Smooth muscle cell (in vitro differentiated cells): ENCODE data around the gene PDSS2. TPM values are rescaled to one million over a fixed set of nuclear protein-coding genes. Genes with fewer than 3 reads are reported as not detected.
A peak's percentile ranks its signal among the peaks of the same experiment; 100 is the strongest.

Experiments
- DNase-seq: peaks from one replicate; lab custom pipeline; 2025; ENCODE audit not compliant: unreplicated experiment; lab: John Stamatoyannopoulos, UW
- H2AFZ ChIP-seq: fragments of 200-600 bp; sonication (generic); 2 replicates; pipeline ENCODE4 v1.6.0; 2016; ENCODE audit warnings: antibody characterized with exemption, low read depth, mild to moderate bottlenecking
- H3F3A ChIP-seq: fragments of 200-600 bp; sonication (generic); 2 replicates; pipeline ENCODE4 v1.6.0; 2017; ENCODE audit warnings: antibody characterized with exemption, low read depth
- H3K27ac ChIP-seq: fragments of 200-600 bp; sonication (generic); 2 replicates; pipeline ENCODE4 v1.5.1; 2016; ENCODE audit warnings: low read depth, mild to moderate bottlenecking
- H3K27me3 ChIP-seq: fragments of 200-600 bp; sonication (generic); 2 replicates; pipeline ENCODE4 v1.6.1; 2016; ENCODE audit warnings: low read depth, mild to moderate bottlenecking
- H3K36me3 ChIP-seq: fragments of 200-600 bp; sonication (generic); 2 replicates; pipeline ENCODE4 v1.5.1; 2016; ENCODE audit warnings: low read depth
- H3K4me1 ChIP-seq: fragments of 200-600 bp; sonication (generic); 2 replicates; pipeline ENCODE4 v1.5.1; 2016; ENCODE audit warnings: low read depth
- H3K4me2 ChIP-seq: fragments of 200-600 bp; sonication (generic); 2 replicates; pipeline ENCODE4 v1.6.0; 2016; ENCODE audit warnings: mild to moderate bottlenecking
- H3K4me3 ChIP-seq: fragments of 200-600 bp; sonication (generic); 2 replicates; pipeline ENCODE4 v1.5.1; 2016; ENCODE audit warnings: mild to moderate bottlenecking
- H3K79me2 ChIP-seq: fragments of 200-600 bp; sonication (generic); 2 replicates; pipeline ENCODE4 v1.6.0; 2016; ENCODE audit warnings: low read depth, mild to moderate bottlenecking
- H3K9ac ChIP-seq: fragments of 200-600 bp; sonication (generic); 2 replicates; pipeline ENCODE4 v1.6.0; 2016; ENCODE audit warnings: low read depth
- H3K9me3 ChIP-seq: fragments of 200-600 bp; sonication (generic); replicated peaks from 2 replicates; pipeline ENCODE4 v1.5.1; 2016; ENCODE audit warnings: low read depth
- H4K20me1 ChIP-seq: fragments of 200-600 bp; sonication (generic); 2 replicates; pipeline ENCODE4 v1.6.0; 2016; ENCODE audit warnings: low read depth
- WGBS: methylation state at CpG from one replicate; pipeline ENCODE4 v1.1.7; 2016; ENCODE audit warnings: low lambda C conversion rate; 5-methylcytosine and 5-hydroxymethylcytosine counted together
- polyA plus RNA-seq: library from polyadenylated mRNA; unstranded; fragments of >200 nt; fragmentation: Nextera tagmentation; extraction: Ambion mirVana; gene quantifications from 2 replicates; pipeline ENCODE4 v1.2.1, GENCODE V29; 2016
- total RNA-seq: library from RNA; depleted of rRNA; stranded (reverse); fragments of >200 nt; gene quantifications from 2 replicates; pipeline ENCODE4 v1.2.3, GENCODE V29; 2014
- TF ChIP-seq, protein P1 (sequence below): fragments of 200-600 bp; sonication (generic); IDR thresholded peaks from 2 replicates; pipeline ENCODE4 v1.5.1; 2017; ENCODE audit warnings: borderline replicate concordance, mild to moderate bottlenecking, antibody characterized with exemption; ENCODE audit not compliant: insufficient read depth, poor library complexity, severe bottlenecking

The PDSS2 gene
- total and polyA plus RNA-seq, 2 experiments from 2014 or later: 12.8 to 15.5 TPM

- TF ChIP-seq, protein P1, sequence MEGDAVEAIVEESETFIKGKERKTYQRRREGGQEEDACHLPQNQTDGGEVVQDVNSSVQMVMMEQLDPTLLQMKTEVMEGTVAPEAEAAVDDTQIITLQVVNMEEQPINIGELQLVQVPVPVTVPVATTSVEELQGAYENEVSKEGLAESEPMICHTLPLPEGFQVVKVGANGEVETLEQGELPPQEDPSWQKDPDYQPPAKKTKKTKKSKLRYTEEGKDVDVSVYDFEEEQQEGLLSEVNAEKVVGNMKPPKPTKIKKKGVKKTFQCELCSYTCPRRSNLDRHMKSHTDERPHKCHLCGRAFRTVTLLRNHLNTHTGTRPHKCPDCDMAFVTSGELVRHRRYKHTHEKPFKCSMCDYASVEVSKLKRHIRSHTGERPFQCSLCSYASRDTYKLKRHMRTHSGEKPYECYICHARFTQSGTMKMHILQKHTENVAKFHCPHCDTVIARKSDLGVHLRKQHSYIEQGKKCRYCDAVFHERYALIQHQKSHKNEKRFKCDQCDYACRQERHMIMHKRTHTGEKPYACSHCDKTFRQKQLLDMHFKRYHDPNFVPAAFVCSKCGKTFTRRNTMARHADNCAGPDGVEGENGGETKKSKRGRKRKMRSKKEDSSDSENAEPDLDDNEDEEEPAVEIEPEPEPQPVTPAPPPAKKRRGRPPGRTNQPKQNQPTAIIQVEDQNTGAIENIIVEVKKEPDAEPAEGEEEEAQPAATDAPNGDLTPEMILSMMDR: no peak
- Histone ChIP-seq H3K4me3 (peak overlapping the region; percentile 92), H2AFZ (peak overlapping the region; percentile 99), H3K27ac (peak overlapping the region; percentile 48), H3K9ac (peak overlapping the region; percentile 85), H3K27me3 (no peaks in the 10 kb centered on the region), H3F3A (no peaks in the 10 kb centered on the region), H3K79me2 (peaks cover 34% of the 10 kb centered on the region), H3K4me2 (peak overlapping the region; percentile 95), H3K9me3 (no peaks in the 10 kb centered on the region), H3K4me1 (peaks cover 4% of the 10 kb centered on the region), H3K36me3 (no peaks in the 10 kb centered on the region), H4K20me1 (no peaks in the 10 kb centered on the region)
- no peak for DNase-seq
- WGBS: 2% methylated on average over 29 of the region's 29 CpGs
Measured at GRCh38 chr6:107458672-107459282, 587 bp downstream of the PDSS2 start.

DNA sequence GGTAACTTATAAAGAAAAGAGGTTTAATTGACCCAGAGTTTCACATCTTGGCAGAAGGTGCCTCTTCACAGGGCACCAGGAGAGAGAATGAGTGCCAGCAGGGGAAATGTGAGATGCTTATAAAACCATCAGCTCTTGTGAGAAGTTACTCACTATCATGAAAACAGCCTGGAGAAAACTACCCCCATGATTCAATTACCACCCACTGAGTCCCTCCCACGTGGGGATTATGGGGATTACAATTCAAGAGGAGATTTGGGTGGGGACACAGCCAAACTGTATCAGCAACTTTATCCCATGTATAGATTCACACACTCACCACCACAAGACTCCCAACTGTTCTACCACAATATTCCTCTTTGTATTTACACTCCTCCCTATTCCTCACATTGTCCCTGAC, 10.6 kb downstream of the PDSS2 start:
- DNase-seq: no peak
- peaks cover 2% of the 10 kb centered on the region for H3K4me1 ChIP-seq
- TF ChIP-seq, protein P1: no peak
- no peaks in the 10 kb centered on the region for H3F3A ChIP-seq
- WGBS: 80% methylated on average over 1 of the region's 1 CpG
- H3K36me3 ChIP-seq: no peaks in the 10 kb centered on the region
- no peaks in the 10 kb centered on the region for H3K27me3 ChIP-seq
- H3K79me2 ChIP-seq: peaks cover 27% of the 10 kb centered on the region
- H2AFZ ChIP-seq: no peak overlapping the region
- H3K4me2 ChIP-seq: no peak overlapping the region
- H3K27ac ChIP-seq: no peak overlapping the region
- H4K20me1 ChIP-seq: no peaks in the 10 kb centered on the region
- no peak overlapping the region for H3K4me3 ChIP-seq
- H3K9ac ChIP-seq: no peak overlapping the region
- H3K9me3 ChIP-seq: peaks cover 3% of the 10 kb centered on the region

GRCh38 chr6:107447663-107448216, 11.6 kb downstream of the PDSS2 start:
- no peak overlapping the region for H3K4me3 ChIP-seq
- peaks cover 3% of the 10 kb centered on the region for H3K4me1 ChIP-seq
- H3K4me2 ChIP-seq: no peak overlapping the region
- no peak overlapping the region for H3K27ac ChIP-seq
- no peaks in the 10 kb centered on the region for H3K27me3 ChIP-seq
- no peak overlapping the region for H2AFZ ChIP-seq
- H3K36me3 ChIP-seq: no peaks in the 10 kb centered on the region
- H3K9ac ChIP-seq: no peak overlapping the region
- WGBS: 97% methylated on average over 2 of the region's 2 CpGs
- peaks cover 5% of the 10 kb centered on the region for H3F3A ChIP-seq
- H3K9me3 ChIP-seq: peaks cover 3% of the 10 kb centered on the region
- DNase-seq: no peak
- TF ChIP-seq, protein P1: no peak
- peaks cover 20% of the 10 kb centered on the region for H3K79me2 ChIP-seq
- H4K20me1 ChIP-seq: no peaks in the 10 kb centered on the region

DNA sequence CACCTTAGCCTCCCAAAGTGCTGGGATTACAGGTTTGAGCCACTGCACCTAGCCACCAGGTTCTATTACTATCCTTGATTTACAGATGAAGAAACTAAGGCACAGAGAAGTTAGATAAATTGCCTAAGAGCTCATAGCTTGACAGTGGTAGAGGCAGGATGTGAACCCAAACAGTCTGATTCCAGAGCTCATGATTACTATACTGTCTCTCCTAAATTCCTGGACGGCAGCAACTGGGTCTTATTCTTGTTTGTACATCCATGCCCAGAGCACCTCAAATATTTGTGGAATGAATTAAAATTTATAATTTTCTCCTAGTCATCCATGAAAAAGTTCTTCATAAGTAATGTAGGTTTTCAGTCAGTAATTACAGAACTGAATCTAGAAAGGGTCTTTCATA, 15.1 kb downstream of the PDSS2 start:
- H3K9ac ChIP-seq: no peak overlapping the region
- no peak overlapping the region for H3K4me3 ChIP-seq
- no peaks in the 10 kb centered on the region for H3K36me3 ChIP-seq
- H3K27ac ChIP-seq: peak overlapping the region; percentile 62
- H3K79me2 ChIP-seq: peaks cover 13% of the 10 kb centered on the region
- peaks cover 3% of the 10 kb centered on the region for H3K4me1 ChIP-seq
- TF ChIP-seq, protein P1: no peak
- WGBS: 81% methylated on average over 1 of the region's 1 CpG
- peaks cover 3% of the 10 kb centered on the region for H3K9me3 ChIP-seq
- peaks cover 4% of the 10 kb centered on the region for H4K20me1 ChIP-seq
- no peaks in the 10 kb centered on the region for H3K27me3 ChIP-seq
- peak overlapping the region; percentile 30 for H3K4me2 ChIP-seq
- DNase-seq: no peak
- H3F3A ChIP-seq: peaks cover 5% of the 10 kb centered on the region
- no peak overlapping the region for H2AFZ ChIP-seq
